ENCODE results near the gene MRGPRX3.

The MRGPRX3 gene

DNA sequence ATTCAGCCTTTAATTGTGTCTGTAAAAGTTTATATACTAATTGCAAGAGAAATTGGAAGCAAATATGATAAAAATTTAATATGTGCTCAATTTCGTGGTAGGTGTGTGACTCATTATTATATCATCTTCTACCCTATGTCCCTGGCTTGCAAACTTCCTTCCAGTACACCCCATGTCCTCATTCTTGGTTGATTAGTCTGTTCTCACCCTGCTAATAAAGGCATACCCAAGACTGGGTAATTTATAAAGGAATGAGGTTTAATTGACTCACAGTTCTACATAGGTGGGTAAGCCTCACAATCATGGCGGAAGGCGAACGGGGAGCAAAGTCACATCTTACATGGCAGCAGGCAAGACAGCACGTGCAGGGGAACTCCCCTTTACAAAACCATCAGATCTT, 11.9 kb downstream of the MRGPRX3 start:
- no peak overlapping the region for H3K9ac ChIP-seq (ENCODE audit: low read length)
- H3K4me2 ChIP-seq (ENCODE audit: low read depth, low read length), result no peak overlapping the region
- DNase-seq, result no peak
- no peak for TF ChIP-seq EZH2 (optimal IDR thresholded peaks at IDR 0.05; ENCODE audit: low read depth, low read length)
- no peak for TF ChIP-seq EZH2phosphoT487 (IDR thresholded peaks at IDR 0.05; ENCODE audit: low read length)
- TF ChIP-seq, protein P1, sequence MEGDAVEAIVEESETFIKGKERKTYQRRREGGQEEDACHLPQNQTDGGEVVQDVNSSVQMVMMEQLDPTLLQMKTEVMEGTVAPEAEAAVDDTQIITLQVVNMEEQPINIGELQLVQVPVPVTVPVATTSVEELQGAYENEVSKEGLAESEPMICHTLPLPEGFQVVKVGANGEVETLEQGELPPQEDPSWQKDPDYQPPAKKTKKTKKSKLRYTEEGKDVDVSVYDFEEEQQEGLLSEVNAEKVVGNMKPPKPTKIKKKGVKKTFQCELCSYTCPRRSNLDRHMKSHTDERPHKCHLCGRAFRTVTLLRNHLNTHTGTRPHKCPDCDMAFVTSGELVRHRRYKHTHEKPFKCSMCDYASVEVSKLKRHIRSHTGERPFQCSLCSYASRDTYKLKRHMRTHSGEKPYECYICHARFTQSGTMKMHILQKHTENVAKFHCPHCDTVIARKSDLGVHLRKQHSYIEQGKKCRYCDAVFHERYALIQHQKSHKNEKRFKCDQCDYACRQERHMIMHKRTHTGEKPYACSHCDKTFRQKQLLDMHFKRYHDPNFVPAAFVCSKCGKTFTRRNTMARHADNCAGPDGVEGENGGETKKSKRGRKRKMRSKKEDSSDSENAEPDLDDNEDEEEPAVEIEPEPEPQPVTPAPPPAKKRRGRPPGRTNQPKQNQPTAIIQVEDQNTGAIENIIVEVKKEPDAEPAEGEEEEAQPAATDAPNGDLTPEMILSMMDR (IDR thresholded peaks at IDR 0.05; ENCODE audit: low read length), result no peak
- H3K36me3 ChIP-seq (replicated peaks; ENCODE audit: insufficient read depth, low read length), result no peaks in the 10 kb centered on the region
- no peaks in the 10 kb centered on the region for H4K20me1 ChIP-seq (ENCODE audit: insufficient read depth, low read length)
- no peaks in the 10 kb centered on the region for H3F3A ChIP-seq (ENCODE audit: insufficient read depth, low read length)
- H2AFZ ChIP-seq (ENCODE audit: low read length), result no peak overlapping the region
- no peaks in the 10 kb centered on the region for H3K4me1 ChIP-seq (ENCODE audit: low read length)
- H3K9me2 ChIP-seq (replicated peaks; ENCODE audit: insufficient read depth, low read length), result no peaks in the 10 kb centered on the region
- H3K4me3 ChIP-seq (ENCODE audit: low read length), result no peak overlapping the region
- H3K27me3 ChIP-seq (replicated peaks; ENCODE audit: insufficient read depth, low read length), result no peaks in the 10 kb centered on the region
- no peaks in the 10 kb centered on the region for H3K9me3 ChIP-seq (replicated peaks; ENCODE audit: insufficient read depth, low read length)
- no peaks in the 10 kb centered on the region for H3K79me2 ChIP-seq (ENCODE audit: low read length)
- no peak overlapping the region for H3K27ac ChIP-seq (ENCODE audit: low read length)

DNA sequence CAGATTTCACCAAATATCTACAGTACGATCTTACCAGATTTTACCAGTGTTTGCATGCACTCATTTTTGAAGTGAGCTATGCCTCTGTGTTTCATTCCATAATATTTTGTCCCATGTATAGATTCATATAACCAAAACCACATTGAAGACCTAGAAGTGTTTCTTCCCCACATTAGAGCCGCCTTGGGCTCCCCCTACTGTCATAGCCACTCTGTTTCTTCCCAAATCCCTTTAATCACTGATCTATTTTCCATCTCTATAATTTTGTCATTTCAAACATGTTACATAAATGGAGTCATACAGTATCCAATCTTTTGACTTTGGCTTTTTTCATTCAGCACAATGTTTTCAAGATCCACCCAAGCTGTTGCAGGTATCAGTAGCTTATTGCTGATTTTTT, 12.7 kb downstream of the MRGPRX3 start:
- H3K27ac ChIP-seq (ENCODE audit: low read length), result no peak overlapping the region
- no peaks in the 10 kb centered on the region for H3K9me3 ChIP-seq (replicated peaks; ENCODE audit: insufficient read depth, low read length)
- no peak overlapping the region for H2AFZ ChIP-seq (ENCODE audit: low read length)
- H3K27me3 ChIP-seq (replicated peaks; ENCODE audit: insufficient read depth, low read length), result no peaks in the 10 kb centered on the region
- H3K9me2 ChIP-seq (replicated peaks; ENCODE audit: insufficient read depth, low read length), result no peaks in the 10 kb centered on the region
- no peaks in the 10 kb centered on the region for H3K36me3 ChIP-seq (replicated peaks; ENCODE audit: insufficient read depth, low read length)
- H3K4me3 ChIP-seq (ENCODE audit: low read length), result no peak overlapping the region
- H3F3A ChIP-seq (ENCODE audit: insufficient read depth, low read length), result no peaks in the 10 kb centered on the region
- H3K79me2 ChIP-seq (ENCODE audit: low read length), result no peaks in the 10 kb centered on the region
- DNase-seq, result no peak
- TF ChIP-seq EZH2phosphoT487 (IDR thresholded peaks at IDR 0.05; ENCODE audit: low read length), result no peak
- TF ChIP-seq, protein P1 (IDR thresholded peaks at IDR 0.05; ENCODE audit: low read length), result peak; percentile 19; the same call in 1 of the 2 replicates
- H3K9ac ChIP-seq (ENCODE audit: low read length), result no peak overlapping the region
- H4K20me1 ChIP-seq (ENCODE audit: insufficient read depth, low read length), result no peaks in the 10 kb centered on the region
- no peaks in the 10 kb centered on the region for H3K4me1 ChIP-seq (ENCODE audit: low read length)
- H3K4me2 ChIP-seq (ENCODE audit: low read depth, low read length), result no peak overlapping the region

DNA sequence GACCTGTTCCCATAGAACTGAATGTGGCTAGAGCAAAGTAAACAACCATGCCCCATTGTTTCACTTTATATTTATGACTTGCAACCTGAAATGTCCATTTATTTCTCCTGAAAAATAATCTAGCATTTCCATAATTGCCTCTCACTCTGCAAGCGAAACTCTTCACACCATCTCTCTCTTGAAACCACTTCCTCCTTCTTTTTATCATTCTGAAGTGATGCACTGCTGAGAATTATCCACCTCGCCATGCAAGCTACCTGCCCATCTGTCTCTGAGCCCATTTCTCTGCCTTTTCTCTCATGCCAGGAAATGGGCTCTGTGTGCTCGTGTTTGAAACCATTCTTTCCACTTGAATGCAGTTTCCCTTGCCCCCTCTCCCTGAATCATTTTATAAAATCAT, 13.5 kb downstream of the MRGPRX3 start:
- Histone ChIP-seq H3K4me1 (ENCODE audit: low read length) (no peaks in the 10 kb centered on the region), H3K4me3 (ENCODE audit: low read length) (no peak overlapping the region), H3K4me2 (ENCODE audit: low read depth, low read length) (no peak overlapping the region), H3K36me3 (replicated peaks; ENCODE audit: insufficient read depth, low read length) (no peaks in the 10 kb centered on the region), H3K27ac (ENCODE audit: low read length) (no peak overlapping the region), H3K9ac (ENCODE audit: low read length) (no peak overlapping the region), H3K9me3 (replicated peaks; ENCODE audit: insufficient read depth, low read length) (no peaks in the 10 kb centered on the region), H2AFZ (ENCODE audit: low read length) (no peak overlapping the region), H3K9me2 (replicated peaks; ENCODE audit: insufficient read depth, low read length) (no peaks in the 10 kb centered on the region), H3K79me2 (ENCODE audit: low read length) (no peaks in the 10 kb centered on the region), H3F3A (ENCODE audit: insufficient read depth, low read length) (no peaks in the 10 kb centered on the region), H3K27me3 (replicated peaks; ENCODE audit: insufficient read depth, low read length) (no peaks in the 10 kb centered on the region), H4K20me1 (ENCODE audit: insufficient read depth, low read length) (no peaks in the 10 kb centered on the region)
- no peak for DNase-seq
- TF ChIP-seq EZH2 (optimal IDR thresholded peaks at IDR 0.05; ENCODE audit: low read depth, low read length), result no peak
- no peak for TF ChIP-seq EZH2phosphoT487 (IDR thresholded peaks at IDR 0.05; ENCODE audit: low read length)
- TF ChIP-seq, protein P1 (IDR thresholded peaks at IDR 0.05; ENCODE audit: low read length), result no peak
